Measurements from ENCODE around the gene DNM2. TPM values are rescaled to one million over a fixed set of nuclear protein-coding genes. Genes with fewer than 3 reads are reported as not detected.

The DNM2 gene
- total RNA-seq, 1 experiment from 2014 or later, result 121 TPM

DNA sequence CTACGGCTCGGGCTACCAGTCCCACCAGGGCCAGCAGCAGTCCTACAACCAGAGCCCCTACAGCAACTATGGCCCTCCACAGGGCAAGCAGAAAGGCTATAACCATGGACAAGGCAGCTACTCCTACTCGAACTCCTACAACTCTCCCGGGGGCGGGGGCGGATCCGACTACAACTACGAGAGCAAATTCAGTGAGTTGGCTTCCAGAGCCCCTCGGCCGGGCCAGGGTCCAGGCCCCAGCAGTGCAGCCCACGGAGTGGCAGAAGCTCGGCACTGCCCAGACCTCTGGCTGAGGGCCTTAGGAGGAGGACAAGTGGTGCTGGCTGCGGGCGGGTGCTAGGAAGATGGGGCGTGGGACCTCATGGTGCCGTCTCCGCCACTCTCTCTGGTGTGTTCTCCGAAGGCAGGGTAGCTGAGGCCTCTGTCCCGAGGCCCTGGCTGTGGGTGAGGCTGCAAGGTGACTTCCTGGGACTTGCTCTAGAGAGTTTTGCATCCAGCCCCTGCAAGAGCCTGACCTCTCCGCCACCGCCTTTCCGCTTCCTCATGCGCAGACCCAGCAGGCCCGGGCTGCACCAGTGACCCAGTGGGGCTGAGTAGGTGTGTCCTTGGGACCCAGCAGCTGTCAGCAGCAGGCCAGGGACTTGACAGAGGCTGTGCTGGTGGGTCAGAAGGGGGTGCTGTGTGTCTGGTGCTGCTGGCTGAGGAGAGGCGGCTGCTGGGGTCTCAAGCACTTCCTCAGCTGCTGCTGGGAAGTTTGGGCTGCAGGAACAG lies 30.2 kb upstream of the DNM2 start:
- no peak for DNase-seq (ENCODE audit: low spot score)
- in situ Hi-C loops (cut with HindIII; ENCODE audit: low sequenced_read_pairs), result no loop called here

DNA sequence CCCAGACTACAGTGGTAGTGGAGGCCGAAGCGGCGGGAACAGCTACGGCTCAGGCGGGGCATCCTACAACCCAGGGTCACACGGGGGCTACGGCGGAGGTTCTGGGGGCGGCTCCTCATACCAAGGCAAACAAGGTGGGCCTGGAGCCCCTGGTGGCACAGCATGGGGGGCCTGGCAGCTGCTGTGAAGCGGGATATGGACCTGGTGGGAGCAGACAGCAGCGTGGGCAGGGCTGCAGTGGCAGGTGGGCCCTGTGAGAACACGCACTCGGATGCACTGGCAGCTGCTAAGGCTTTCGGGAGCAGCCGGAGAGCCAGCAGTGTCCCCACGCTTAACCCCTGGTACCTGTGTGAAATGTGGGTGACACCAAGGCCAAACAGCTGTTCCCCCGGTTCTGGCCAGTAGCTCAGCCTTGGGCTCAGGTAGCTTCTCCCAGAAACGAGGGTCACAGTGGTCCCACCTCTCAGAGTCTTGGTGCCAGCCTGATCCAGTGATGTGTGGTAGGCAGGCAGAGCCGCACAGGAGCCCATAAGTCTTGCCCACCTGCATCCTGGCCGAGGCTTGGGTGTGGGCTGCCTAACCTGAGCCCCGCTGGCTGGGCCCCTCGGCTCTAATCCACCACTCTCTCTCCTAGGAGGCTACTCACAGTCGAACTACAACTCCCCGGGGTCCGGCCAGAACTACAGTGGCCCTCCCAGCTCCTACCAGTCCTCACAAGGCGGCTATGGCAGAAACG lies 29.2 kb upstream of the DNM2 start:
- in situ Hi-C loops (cut with HindIII; ENCODE audit: low sequenced_read_pairs), result no loop called here
- no peak for DNase-seq (ENCODE audit: low spot score)

DNA sequence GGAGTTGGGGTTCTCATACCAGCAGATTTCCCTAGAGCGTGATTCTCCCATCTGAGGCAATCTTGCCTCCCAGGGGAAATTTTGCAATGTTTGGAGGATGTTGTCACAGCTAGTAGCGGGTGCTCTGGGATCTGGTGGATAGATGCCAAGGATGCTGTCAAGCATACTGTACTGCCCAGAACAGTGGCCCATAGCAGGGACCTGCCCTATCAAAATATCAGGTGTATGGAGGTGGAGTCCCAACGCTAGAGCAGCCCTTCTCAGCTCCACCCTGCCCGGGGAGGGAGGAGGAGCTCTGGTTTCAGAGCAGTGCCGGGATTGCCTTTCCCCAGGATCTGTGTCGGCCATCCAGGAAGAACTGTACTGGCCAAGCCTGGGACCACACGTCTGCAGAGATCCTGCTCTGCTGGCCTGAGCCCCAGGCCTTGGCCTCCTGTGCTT lies 27.5 kb upstream of the DNM2 start:
- in situ Hi-C loops (cut with HindIII; ENCODE audit: low sequenced_read_pairs), result no loop called here
- peak; percentile 45 for DNase-seq (ENCODE audit: low spot score)

DNA sequence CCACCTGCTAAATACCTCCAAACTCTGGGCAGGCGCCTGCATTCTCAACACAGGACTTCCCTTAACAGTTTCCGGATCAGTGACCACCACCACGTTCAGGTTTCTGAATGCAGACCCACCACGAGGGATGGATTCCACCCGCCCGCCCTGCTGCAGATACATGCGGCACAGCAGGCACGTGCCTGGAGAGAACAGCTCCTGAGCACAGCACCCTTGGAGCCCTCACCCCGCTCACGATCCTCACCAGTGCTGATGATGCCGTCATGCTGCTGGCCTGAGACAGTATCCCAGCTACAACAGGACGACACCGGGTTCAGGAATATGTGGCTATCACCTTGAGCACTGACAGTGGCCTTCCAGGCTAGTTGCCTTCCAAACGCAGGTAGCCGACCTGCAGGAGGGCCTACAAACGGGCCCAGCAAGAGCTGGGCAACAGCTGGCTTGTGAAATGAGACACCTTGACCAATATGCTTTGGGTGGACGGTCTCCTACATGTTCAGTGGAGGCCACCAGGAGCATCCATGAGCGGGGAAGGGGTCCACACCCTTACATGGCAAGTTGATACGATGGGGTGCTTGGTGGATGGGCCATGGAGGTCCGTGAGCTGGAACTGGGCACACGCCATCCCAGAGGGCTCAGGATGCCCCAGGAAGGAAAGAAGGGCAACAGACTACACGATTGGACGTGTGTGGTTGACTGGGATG lies 26.5 kb upstream of the DNM2 start:
- in situ Hi-C loops (cut with HindIII; ENCODE audit: low sequenced_read_pairs), result no loop called here
- DNase-seq (ENCODE audit: low spot score), result no peak

DNA sequence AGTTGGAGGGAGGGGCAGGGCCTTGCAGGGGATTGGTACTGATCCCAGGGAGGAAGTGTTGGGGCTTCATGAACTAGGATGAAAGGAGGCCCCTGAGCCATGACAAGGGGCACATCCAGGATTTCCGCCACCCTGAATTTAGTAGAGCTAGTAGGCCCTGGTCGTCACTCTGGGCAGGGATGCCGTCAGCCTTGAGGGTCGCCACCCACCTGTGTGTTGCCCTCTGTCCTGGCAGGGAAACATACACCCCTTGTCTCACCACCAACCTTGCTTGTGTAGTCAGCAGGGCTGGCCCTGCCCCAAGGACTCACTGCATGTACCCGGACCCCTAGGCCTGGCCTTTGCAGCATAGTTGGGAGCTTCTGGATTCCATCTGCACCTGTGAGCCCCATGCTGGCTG lies 26.0 kb upstream of the DNM2 start:
- no peak for DNase-seq (ENCODE audit: low spot score)
- in situ Hi-C loops (cut with HindIII; ENCODE audit: low sequenced_read_pairs), result no loop called here

DNA sequence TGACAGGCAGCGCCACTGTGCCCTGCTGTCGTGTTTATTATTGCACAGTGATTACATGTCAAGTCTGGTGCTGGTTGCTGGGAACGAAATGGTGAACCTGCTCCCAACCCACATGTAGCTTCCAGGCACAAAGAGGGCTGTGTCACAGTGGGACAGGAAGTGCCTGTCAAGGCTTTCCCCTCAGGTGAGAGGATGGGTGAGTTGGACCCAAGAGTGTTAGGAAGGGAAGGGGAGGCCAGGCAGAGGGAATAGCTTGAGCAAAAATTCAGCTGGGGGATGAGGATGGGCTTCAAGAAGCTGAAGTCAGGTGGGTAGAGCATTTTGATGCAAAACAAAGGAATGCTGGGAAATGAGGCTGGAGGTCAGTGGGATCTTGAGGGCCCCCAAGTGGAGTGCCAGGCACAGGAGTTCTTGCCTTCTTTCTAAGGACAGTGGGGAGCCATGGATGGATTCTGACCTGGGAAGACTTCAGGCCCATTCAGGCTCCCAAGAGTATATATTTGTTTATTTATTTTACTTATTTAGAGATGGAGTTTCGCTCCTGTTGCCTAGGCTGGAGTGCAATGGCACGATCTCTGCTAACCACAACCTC lies 25.1 kb upstream of the DNM2 start:
- in situ Hi-C loops (cut with HindIII; ENCODE audit: low sequenced_read_pairs), result no loop called here
- no peak for DNase-seq (ENCODE audit: low spot score)

DNA sequence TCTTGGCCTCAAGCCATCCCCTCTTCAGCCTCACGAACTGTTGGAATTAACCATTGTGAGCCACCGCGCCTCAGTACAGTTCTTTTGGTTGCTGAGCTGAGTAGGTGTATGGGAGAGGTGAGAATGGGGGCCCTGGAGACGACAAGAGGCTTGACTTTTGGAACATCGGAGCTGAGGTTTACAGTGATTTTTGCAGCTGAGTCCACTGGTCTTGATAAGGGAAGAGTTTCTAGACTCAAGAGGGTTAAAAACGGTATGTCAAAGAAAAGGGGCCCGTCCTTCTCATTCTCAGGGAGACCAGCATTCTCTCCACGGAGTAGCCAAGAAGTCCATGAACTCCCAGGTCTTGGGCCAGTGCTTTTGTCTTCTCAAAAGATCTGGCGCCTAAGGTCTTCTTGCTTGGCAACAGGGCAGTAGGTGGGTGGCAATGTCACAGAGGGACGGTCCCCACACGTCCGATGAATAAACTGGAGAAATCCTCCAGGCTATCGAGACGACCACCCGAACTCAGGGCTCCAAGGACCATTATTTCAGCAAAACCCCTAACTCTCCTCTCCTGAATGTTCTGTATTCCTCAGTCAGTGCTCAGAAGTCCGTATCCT lies 23.1 kb upstream of the DNM2 start:
- DNase-seq (ENCODE audit: low spot score), result peak; percentile 30
- in situ Hi-C loops (cut with HindIII; ENCODE audit: low sequenced_read_pairs), result no loop called here

DNA sequence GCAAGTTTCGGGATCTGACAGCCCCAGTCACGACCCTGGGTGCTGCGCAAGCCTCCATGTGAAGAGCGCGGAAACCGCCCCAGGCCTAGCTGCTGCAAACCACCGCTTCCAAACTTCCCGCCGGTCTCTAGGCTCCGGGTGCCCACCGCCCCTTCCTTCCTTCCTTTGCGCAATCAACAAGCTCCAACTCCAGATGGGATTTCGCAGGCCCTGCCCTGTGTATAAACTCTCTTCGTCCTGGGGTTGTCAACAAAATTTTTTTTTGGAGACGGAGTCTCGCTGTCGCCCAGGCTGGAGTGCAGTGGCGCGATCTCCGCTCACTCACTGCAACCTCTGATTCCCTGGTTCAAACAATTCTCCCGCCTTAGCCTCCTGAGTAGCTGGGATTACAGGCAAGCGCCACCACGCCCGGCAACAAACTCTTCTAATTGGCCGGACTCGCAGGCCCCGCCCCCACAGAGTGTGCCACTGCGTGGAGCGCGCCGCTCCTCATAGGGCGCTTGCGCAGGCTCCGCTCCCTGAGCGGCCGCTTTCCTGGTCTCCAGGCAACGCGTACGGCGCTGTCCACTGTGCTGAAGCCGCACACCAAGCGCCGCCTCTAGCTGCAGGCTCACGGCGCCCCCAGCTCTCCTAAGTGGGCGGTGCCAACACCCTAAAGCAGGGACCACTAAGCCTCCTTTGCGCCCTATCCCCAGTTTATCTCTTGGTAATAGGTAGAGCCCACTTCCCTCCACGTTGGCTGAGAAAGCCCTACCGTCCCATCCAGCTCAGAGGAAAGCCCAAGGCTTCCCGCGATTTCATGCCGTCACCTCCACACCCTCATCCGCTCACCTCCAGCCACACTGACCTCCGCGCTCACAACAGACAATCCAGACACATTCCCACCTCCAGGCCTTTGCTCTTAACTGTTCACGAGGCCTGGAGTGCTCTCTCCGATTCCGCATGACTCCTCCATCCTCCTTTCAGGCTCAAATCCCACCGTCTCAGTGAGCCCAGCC lies 22.2 kb upstream of the DNM2 start:
- peak; percentile 96 for DNase-seq (ENCODE audit: low spot score)
- in situ Hi-C loops (cut with HindIII; ENCODE audit: low sequenced_read_pairs), result no loop called here

DNA sequence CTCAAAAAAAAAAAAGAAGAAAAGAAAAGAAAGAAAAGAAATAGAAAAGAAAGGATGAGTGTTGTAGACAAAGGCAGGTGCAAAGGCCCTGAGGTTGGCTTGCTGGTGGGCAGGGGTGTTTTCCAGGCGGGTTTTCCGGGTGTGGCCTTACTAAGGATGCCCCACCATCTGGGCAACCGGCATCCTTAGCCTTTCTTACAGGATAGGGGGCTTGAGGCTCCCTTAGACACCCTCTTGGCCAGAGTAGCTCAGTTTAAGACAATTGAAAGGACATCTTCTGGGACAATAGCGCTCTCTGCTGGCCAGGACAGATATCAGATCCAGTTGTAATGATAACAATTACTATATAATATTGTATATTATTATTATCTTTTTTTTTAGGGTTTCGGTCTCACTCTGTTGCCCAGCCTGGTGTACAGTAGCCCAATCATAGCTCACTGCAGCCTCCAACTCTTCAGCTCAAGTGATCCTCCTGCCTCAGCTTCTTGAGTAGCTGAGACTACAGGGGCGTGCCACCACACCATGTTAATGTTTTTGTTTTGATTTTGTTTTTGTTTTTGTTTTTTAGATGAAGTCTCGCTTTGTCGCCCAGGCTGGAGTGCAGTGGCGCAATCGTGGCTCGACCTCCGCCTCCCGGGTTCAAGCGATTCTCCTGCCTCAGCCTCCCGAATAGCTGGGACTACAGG lies 18.1 kb upstream of the DNM2 start:
- DNase-seq (ENCODE audit: low spot score), result peak; percentile 67
- in situ Hi-C loops (cut with HindIII; ENCODE audit: low sequenced_read_pairs), result no loop called here

DNA sequence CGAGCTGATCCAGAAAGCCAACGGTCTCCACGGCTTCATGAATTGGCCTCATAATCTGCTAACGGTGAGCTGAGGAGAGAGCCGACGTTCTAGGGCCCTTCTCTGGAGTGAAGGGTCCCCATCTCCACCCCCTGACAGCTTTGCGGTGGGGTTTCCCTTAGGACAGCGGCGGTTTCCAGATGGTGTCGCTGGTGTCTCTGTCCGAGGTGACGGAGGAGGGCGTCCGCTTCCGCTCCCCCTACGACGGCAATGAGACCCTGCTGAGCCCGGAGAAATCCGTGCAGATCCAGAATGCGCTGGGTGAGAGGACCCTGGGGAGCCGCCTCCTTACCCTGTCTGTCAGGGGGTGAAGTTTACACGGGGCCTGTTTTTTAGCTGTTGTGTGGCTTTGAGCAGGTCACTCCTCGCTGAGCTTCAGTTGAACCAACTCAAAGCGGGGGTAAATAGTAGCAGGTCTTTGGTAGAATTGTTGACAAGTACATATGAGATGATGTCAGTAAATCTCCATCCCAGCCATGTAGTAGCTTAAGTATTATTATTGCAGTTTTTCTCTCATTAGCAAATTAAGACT lies 15.8 kb upstream of the DNM2 start:
- no peak for DNase-seq (ENCODE audit: low spot score)
- in situ Hi-C loops (cut with HindIII; ENCODE audit: low sequenced_read_pairs), result no loop called here

DNA sequence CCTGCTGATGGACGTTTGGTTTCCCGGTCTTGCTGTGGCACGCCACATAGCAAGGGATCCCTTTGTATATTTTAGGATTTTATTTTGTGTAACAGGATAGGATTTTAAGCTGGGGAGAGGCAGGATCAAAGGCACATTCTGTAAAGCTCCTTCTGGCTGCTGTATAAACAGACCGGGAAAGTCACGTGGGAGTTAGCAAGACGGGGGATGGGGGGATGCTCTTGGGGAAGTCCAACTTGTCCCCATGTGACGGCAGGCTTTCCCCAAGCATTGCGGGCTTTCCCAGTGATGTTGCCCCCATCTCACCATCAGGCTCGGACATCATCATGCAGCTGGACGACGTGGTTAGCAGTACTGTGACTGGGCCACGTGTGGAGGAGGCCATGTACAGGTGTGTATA lies 10.9 kb upstream of the DNM2 start:
- DNase-seq (ENCODE audit: low spot score), result no peak
- in situ Hi-C loops (cut with HindIII; ENCODE audit: low sequenced_read_pairs), result no loop called here

DNA sequence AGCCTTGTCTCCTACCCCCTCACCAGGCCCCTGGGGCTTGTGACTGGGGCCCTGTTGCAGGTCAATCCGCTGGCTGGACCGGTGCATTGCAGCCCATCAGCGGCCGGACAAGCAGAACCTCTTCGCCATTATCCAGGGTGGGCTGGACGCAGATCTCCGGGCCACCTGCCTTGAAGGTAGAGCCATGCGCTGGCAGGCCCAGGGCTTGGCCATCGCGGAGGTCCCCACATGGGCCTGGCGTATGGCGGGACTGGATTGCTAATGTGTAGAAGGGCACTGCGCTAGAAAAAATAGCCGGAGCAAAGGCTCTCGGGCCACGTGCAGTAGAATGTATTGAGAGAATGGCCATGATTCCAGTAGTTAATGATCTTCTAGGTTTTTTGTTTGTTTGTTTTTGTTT lies 10.4 kb upstream of the DNM2 start:
- no peak for DNase-seq (ENCODE audit: low spot score)
- in situ Hi-C loops (cut with HindIII; ENCODE audit: low sequenced_read_pairs), result no loop called here

DNA sequence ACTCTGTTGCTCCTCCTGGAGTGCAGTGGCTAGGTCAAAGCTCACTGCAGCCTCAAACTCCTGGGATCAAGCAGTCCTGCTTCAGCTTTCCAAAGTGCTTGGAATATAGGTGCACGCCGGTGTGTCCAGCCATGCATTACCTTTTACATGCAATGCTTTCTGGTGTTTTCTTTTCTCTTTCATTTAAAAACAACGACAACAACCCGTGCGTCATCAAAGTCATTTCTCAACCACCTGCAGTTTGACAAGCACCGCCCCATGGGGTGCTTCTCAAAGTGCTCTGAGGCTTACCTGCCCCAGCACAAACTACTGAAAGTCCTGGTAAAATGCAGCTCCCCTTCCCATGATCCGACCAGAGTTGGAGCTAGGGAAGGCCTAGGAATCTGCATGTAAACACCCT lies 9.6 kb upstream of the DNM2 start:
- in situ Hi-C loops (cut with HindIII; ENCODE audit: low sequenced_read_pairs), result no loop called here
- DNase-seq (ENCODE audit: low spot score), result no peak

DNA sequence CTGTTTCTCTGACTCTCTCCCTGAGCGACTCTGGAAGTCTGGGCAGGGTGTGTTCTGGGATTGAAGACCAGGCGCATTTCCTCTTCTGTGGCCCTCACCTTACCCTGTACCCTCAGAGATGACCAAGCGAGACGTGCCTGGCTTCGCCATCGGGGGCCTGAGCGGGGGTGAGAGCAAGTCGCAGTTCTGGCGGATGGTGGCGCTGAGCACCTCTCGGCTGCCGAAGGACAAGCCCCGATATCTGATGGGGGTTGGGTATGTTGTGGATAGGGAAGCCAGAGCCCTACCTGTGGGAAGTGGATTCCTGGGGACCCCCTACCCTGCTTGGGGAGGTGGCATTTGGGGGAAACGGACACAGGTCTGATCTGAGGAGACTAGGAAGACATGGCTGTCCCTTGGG lies 5.8 kb upstream of the DNM2 start:
- no peak for DNase-seq (ENCODE audit: low spot score)
- in situ Hi-C loops (cut with HindIII; ENCODE audit: low sequenced_read_pairs), result no loop called here

DNA sequence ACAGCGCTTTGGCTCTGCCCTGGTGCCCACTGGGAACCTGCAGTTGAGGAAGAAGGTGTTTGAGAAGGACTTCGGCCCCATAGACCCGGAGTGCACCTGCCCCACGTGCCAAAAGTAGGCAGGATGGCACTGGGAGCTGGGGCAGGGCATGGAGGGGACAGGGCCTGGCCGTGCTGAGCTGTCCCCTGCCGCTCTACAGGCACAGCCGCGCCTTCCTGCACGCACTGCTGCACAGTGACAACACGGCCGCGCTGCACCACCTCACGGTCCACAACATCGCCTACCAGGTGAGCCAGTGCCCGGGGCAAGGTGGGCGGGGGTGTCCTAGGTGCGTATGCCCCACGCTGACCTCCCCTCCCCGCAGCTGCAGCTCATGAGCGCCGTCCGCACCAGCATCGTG lies 5.1 kb upstream of the DNM2 start:
- DNase-seq (ENCODE audit: low spot score), result no peak
- in situ Hi-C loops (cut with HindIII; ENCODE audit: low sequenced_read_pairs), result no loop called here

DNA sequence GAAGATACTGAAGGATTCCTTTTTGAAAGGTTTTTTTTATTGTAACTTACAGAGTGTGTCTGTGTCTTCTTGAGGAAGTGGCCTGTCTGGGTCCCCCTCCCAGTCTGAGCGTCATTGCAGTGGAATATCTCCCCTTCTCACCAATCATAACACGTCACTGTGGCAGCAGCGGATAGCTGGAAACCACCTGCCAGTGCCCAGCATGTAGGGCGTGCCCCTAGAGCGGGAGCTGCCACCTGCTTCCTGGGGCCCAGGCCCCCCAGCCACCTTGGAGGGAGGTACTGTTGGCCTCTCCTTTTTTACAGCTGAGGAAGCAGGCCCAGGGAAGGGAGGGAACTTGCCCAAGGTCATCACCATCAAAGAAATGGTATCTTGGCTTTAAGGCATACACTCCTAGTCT lies 4.6 kb upstream of the DNM2 start:
- in situ Hi-C loops (cut with HindIII; ENCODE audit: low sequenced_read_pairs), result no loop called here
- DNase-seq (ENCODE audit: low spot score), result no peak

DNA sequence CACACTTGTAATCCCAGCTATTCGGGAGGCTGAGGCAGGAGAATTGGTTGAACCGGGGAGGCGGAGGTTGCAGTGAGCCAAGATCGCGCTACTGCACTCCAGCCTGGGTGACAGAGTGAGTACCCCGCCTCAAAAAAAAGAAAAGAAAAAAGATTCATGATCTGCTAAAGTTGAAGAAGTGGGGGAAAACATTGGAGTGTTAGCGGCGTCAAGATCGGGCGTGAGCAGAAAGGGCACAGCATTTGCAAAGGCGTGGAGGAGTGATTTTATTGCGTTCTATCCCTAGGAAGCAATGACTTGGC lies 874 bp upstream of the DNM2 start:
- DNase-seq (ENCODE audit: low spot score), result no peak
- in situ Hi-C loops (cut with HindIII; ENCODE audit: low sequenced_read_pairs), result no loop called here
